HL-60 (cell line): ENCODE results near the gene GGTA1.

ENCODE experiments used
- CTCF ChIP-seq: IDR thresholded peaks from one replicate; pipeline ENCODE4 v1.5.1; 2011; ENCODE audit warnings: low read length, control low read depth, inconsistent platforms; ENCODE audit not compliant: insufficient read depth
- REST ChIP-seq: IDR thresholded peaks from 2 replicates; pipeline ENCODE4 v1.6.1; 2012; ENCODE audit warnings: low read depth; ENCODE audit not compliant: insufficient replicate concordance

- no peak for TF ChIP-seq CTCF
- peak; percentile 78 for TF ChIP-seq REST
Measured at GRCh38 chr9:121459513-121459912, 40.1 kb downstream of the GGTA1 start.
